ENCODE results near the gene FAM163B.

The FAM163B gene

GRCh38 chr9:133581513-133582343 lies 27.5 kb downstream of the FAM163B start:
- Histone ChIP-seq H3K27me3 (ENCODE audit: insufficient read depth, low read length) (peaks cover 20% of the 10 kb centered on the region), H2AFZ (ENCODE audit: low read length, unreplicated experiment) (no peak overlapping the region), H3K4me3 (ENCODE audit: low read depth, low read length) (no peak overlapping the region), H3K27ac (ENCODE audit: low read depth, low read length) (no peak overlapping the region), H3K79me2 (ENCODE audit: control insufficient read depth, insufficient read depth, low read length, unreplicated experiment) (no peaks in the 10 kb centered on the region), H3K4me1 (ENCODE audit: control insufficient read depth, insufficient read depth, low read length, unreplicated experiment) (peaks cover 3% of the 10 kb centered on the region), H3K36me3 (ENCODE audit: insufficient read depth, low read length) (no peaks in the 10 kb centered on the region)

GRCh38 chr9:133581011-133581410 lies 28.2 kb downstream of the FAM163B start:
- H3K4me1 ChIP-seq (ENCODE audit: control insufficient read depth, insufficient read depth, low read length, unreplicated experiment): peaks cover 8% of the 10 kb centered on the region
- H3K27ac ChIP-seq (ENCODE audit: low read depth, low read length): no peak overlapping the region
- peaks cover 15% of the 10 kb centered on the region for H3K27me3 ChIP-seq (ENCODE audit: insufficient read depth, low read length)
- no peaks in the 10 kb centered on the region for H3K79me2 ChIP-seq (ENCODE audit: control insufficient read depth, insufficient read depth, low read length, unreplicated experiment)
- no peak overlapping the region for H3K4me3 ChIP-seq (ENCODE audit: low read depth, low read length)
- H2AFZ ChIP-seq (ENCODE audit: low read length, unreplicated experiment): no peak overlapping the region
- H3K36me3 ChIP-seq (ENCODE audit: insufficient read depth, low read length): no peaks in the 10 kb centered on the region

- Histone ChIP-seq H3K79me2 (ENCODE audit: control insufficient read depth, insufficient read depth, low read length, unreplicated experiment) (no peaks in the 10 kb centered on the region), H2AFZ (ENCODE audit: low read length, unreplicated experiment) (no peak overlapping the region), H3K4me1 (ENCODE audit: control insufficient read depth, insufficient read depth, low read length, unreplicated experiment) (peaks cover 8% of the 10 kb centered on the region), H3K4me3 (ENCODE audit: low read depth, low read length) (no peak overlapping the region), H3K27ac (ENCODE audit: low read depth, low read length) (no peak overlapping the region), H3K36me3 (ENCODE audit: insufficient read depth, low read length) (no peaks in the 10 kb centered on the region), H3K27me3 (ENCODE audit: insufficient read depth, low read length) (peaks cover 8% of the 10 kb centered on the region)
Measured at GRCh38 chr9:133580419-133580738, 28.8 kb downstream of the FAM163B start.

- no peak overlapping the region for H2AFZ ChIP-seq (ENCODE audit: low read length, unreplicated experiment)
- peaks cover 8% of the 10 kb centered on the region for H3K4me1 ChIP-seq (ENCODE audit: control insufficient read depth, insufficient read depth, low read length, unreplicated experiment)
- H3K27ac ChIP-seq (ENCODE audit: low read depth, low read length): no peak overlapping the region
- no peaks in the 10 kb centered on the region for H3K36me3 ChIP-seq (ENCODE audit: insufficient read depth, low read length)
- peaks cover 3% of the 10 kb centered on the region; the same call in 1 of the 2 replicates for H3K27me3 ChIP-seq (ENCODE audit: insufficient read depth, low read length)
- H3K4me3 ChIP-seq (ENCODE audit: low read depth, low read length): no peak overlapping the region
- H3K79me2 ChIP-seq (ENCODE audit: control insufficient read depth, insufficient read depth, low read length, unreplicated experiment): no peaks in the 10 kb centered on the region
Measured at GRCh38 chr9:133579601-133580418, 29.4 kb downstream of the FAM163B start.

- no peaks in the 10 kb centered on the region for H3K36me3 ChIP-seq (ENCODE audit: insufficient read depth, low read length)
- no peaks in the 10 kb centered on the region for H3K27me3 ChIP-seq (ENCODE audit: insufficient read depth, low read length)
- no peak overlapping the region for H2AFZ ChIP-seq (ENCODE audit: low read length, unreplicated experiment)
- no peak overlapping the region for H3K4me3 ChIP-seq (ENCODE audit: low read depth, low read length)
- peaks cover 8% of the 10 kb centered on the region for H3K4me1 ChIP-seq (ENCODE audit: control insufficient read depth, insufficient read depth, low read length, unreplicated experiment)
- H3K27ac ChIP-seq (ENCODE audit: low read depth, low read length): no peak overlapping the region
- no peaks in the 10 kb centered on the region for H3K79me2 ChIP-seq (ENCODE audit: control insufficient read depth, insufficient read depth, low read length, unreplicated experiment)
Measured at GRCh38 chr9:133578524-133579441, 30.4 kb downstream of the FAM163B start.

GRCh38 chr9:133577737-133578112 lies 31.5 kb downstream of the FAM163B start:
- Histone ChIP-seq H3K79me2 (ENCODE audit: control insufficient read depth, insufficient read depth, low read length, unreplicated experiment) (no peaks in the 10 kb centered on the region), H3K27me3 (ENCODE audit: insufficient read depth, low read length) (peaks cover 6% of the 10 kb centered on the region; the same call in 1 of the 2 replicates)

GRCh38 chr9:133576875-133577736 lies 32.1 kb downstream of the FAM163B start:
- Histone ChIP-seq H3K4me3 (ENCODE audit: low read depth, low read length) (peak overlapping the region; percentile 67), H2AFZ (ENCODE audit: low read length, unreplicated experiment) (peak overlapping the region; percentile 60), H3K36me3 (ENCODE audit: insufficient read depth, low read length) (no peaks in the 10 kb centered on the region), H3K27ac (ENCODE audit: low read depth, low read length) (no peak overlapping the region), H3K4me1 (ENCODE audit: control insufficient read depth, insufficient read depth, low read length, unreplicated experiment) (peaks cover 8% of the 10 kb centered on the region), H3K27me3 (ENCODE audit: insufficient read depth, low read length) (peaks cover 6% of the 10 kb centered on the region; the same call in 1 of the 2 replicates), H3K79me2 (ENCODE audit: control insufficient read depth, insufficient read depth, low read length, unreplicated experiment) (no peaks in the 10 kb centered on the region)

More at GRCh38 chr9:133577737-133578112, 31.5 kb downstream of the FAM163B start:
- H3K4me1 ChIP-seq (ENCODE audit: control insufficient read depth, insufficient read depth, low read length, unreplicated experiment): peaks cover 8% of the 10 kb centered on the region
- no peak overlapping the region for H2AFZ ChIP-seq (ENCODE audit: low read length, unreplicated experiment)
- H3K36me3 ChIP-seq (ENCODE audit: insufficient read depth, low read length): no peaks in the 10 kb centered on the region
- H3K27ac ChIP-seq (ENCODE audit: low read depth, low read length): no peak overlapping the region
- H3K4me3 ChIP-seq (ENCODE audit: low read depth, low read length): no peak overlapping the region

- H3K4me1 ChIP-seq (ENCODE audit: control insufficient read depth, insufficient read depth, low read length, unreplicated experiment): peaks cover 8% of the 10 kb centered on the region
- no peaks in the 10 kb centered on the region for H3K36me3 ChIP-seq (ENCODE audit: insufficient read depth, low read length)
- peak overlapping the region; percentile 60 for H2AFZ ChIP-seq (ENCODE audit: low read length, unreplicated experiment)
- no peaks in the 10 kb centered on the region for H3K79me2 ChIP-seq (ENCODE audit: control insufficient read depth, insufficient read depth, low read length, unreplicated experiment)
- H3K27me3 ChIP-seq (ENCODE audit: insufficient read depth, low read length): peaks cover 6% of the 10 kb centered on the region; the same call in 1 of the 2 replicates
- peak overlapping the region; percentile 67 for H3K4me3 ChIP-seq (ENCODE audit: low read depth, low read length)
- no peak overlapping the region for H3K27ac ChIP-seq (ENCODE audit: low read depth, low read length)
Measured at GRCh38 chr9:133576031-133576874, 32.9 kb downstream of the FAM163B start.
